B cell (primary cell): ENCODE results near the gene MAGEC3.

Experiments used
- EZH2 ChIP-seq: IDR thresholded peaks from 2 replicates; pipeline ENCODE4 v1.6.1; 2012; ENCODE audit warnings: borderline replicate concordance, low read depth, mild to moderate bottlenecking, moderate library complexity, low read length; ENCODE audit not compliant: insufficient read depth, poor library complexity, severe bottlenecking
- TF ChIP-seq, protein P1 (sequence below): fragments of 200-600 bp; IDR thresholded peaks from one replicate; pipeline ENCODE4 v1.8.0; 2022; ENCODE audit warnings: antibody characterized with exemption, mild to moderate bottlenecking

DNA sequence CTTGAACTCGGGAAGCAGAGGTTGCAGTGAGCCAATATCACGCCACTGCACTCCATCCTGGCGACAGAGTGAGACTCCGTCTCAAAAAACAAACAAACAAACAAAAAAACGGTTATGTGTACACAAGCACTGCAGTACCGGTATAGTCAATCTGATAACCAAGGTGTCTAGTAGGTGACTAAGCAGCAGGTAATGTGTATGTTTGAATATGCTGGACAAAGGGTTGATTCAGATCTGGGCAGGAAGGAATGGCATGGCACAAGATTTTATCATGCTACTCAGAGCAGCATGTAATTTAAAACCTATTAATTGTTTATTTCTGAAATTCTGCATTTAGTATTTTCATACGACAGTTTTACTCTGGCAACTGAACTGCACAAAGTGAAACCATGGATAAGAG is 107.3 kb downstream of the MAGEC3 start:
- TF ChIP-seq, protein P1, sequence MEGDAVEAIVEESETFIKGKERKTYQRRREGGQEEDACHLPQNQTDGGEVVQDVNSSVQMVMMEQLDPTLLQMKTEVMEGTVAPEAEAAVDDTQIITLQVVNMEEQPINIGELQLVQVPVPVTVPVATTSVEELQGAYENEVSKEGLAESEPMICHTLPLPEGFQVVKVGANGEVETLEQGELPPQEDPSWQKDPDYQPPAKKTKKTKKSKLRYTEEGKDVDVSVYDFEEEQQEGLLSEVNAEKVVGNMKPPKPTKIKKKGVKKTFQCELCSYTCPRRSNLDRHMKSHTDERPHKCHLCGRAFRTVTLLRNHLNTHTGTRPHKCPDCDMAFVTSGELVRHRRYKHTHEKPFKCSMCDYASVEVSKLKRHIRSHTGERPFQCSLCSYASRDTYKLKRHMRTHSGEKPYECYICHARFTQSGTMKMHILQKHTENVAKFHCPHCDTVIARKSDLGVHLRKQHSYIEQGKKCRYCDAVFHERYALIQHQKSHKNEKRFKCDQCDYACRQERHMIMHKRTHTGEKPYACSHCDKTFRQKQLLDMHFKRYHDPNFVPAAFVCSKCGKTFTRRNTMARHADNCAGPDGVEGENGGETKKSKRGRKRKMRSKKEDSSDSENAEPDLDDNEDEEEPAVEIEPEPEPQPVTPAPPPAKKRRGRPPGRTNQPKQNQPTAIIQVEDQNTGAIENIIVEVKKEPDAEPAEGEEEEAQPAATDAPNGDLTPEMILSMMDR: no peak
- no peak for TF ChIP-seq EZH2
